NAMALWA (cell line): ENCODE results near the gene CFAP92.

ENCODE experiments used
- DNase-seq: peaks from one replicate; pipeline ENCODE4 v3.0.0-alpha.2; 2015; ENCODE audit warnings: low spot score

Gene CFAP92

DNA sequence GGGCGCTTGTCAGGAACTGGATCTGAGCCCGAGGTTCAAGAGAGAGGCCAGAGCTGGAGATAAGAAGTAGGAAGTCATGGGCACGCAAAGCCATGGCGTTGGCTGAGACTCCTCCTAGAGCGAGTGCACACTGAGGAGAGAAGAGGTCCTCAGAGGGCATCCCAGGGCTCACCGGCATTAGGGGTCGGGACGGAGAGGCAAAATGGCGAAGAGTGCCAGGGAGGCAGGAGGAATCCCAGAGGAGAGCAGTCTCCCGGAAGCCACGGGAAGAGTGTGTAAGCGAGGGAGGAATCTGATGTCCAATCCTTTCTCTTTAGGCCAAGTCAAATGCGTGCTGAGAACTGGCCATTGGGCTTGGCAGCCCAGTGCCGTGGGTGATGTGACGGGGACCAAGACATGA is 31.2 kb upstream of the CFAP92 start:
- no peak for DNase-seq

DNA sequence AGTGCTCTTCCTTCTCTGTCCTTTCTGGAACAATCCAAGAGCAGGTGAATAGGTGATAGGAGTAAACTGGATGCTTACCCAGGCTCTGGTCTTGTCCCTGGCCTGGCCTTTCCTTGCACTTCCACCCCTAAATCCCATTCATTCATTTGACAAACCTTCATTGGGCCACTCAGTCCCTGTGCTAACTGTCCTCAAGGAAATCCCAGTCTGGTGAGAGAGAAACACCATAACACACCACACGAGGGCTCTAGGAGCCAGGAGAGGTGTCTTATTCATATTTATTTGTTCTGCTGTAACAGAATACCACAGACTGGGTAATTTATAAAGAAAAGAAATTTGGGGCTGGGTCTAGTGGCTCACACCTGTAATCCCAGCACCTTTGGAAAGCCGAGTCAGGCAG is 30.0 kb upstream of the CFAP92 start:
- peak; percentile 37 for DNase-seq

DNA sequence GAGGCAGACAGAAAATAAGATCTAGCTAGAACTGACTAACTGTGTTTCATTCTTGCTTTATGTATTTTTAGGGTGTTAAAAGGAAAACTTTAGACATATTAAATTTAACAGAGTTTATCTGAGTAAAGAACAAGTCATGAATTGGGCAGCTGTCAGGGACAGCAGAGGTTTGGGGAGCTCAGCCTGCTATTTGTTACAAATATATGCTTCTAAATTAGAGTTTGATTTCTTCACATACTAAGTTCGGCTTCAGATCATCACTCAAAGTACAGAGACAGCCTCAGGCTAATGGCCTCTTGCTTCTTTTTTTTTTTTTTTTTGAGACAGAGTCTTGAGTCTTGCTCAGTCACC is 29.1 kb upstream of the CFAP92 start:
- DNase-seq, result no peak

DNA sequence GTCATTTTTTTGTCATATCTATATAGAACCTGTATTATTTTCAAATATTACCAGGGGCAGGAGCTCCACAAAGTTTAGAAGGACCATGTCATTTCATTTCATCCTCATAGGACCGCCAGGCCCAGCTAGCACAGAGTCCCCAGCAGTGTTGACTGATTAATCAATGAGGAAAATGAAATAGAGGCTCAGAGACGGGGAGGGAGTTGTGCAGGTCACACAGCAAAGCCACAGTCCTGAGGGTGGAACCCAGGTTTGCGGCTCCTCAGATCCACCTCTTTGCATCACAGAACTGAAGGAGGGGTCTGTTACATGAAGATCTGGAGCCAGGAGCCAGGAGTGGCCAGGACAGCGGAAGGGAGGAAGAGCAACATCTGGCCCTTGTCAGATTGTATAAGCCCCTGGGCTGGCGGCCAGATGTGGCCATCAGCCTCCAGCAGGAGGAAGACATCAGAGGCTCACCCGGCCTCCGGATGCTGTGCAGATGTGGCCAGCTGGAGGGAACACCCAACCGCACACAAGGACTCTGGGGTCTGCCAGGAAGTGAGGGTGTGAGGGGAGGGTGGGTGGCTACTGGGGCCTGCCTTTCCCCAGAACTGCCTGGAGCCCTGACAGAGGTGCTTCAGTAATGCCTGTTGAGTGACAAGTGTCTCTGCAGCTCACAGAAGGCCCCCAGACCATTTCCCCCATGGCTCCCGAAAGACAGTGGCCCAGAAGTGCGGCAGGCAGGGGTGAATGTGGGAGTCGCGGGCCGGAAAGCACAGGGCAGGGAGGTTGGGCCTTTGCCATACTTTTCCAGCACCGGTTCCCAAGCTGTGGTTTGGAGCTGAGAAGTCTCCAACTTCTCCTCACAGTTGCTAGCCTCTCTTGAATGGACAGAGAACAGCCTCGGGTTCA is 28.5 kb upstream of the CFAP92 start:
- DNase-seq, result no peak

DNA sequence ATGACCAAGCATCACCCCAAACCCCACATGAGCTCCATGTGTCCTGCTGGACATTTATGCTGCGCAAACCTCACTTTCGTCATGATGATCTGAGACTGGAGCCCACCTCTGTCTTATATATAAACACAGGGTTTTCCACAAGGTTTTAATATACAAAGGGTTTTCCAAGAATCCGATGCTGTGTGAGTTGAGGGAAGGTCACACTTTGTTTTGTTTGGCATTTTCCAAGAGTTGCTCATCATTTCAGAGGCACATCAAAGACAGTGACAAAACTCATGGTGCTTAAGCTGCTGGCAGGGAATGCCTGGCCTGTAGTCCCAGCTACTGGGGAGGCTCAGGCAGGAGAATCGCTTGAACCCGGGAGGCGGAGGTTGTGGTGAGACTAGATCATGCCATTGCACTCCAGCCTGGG is 27.3 kb upstream of the CFAP92 start:
- DNase-seq, result no peak

DNA sequence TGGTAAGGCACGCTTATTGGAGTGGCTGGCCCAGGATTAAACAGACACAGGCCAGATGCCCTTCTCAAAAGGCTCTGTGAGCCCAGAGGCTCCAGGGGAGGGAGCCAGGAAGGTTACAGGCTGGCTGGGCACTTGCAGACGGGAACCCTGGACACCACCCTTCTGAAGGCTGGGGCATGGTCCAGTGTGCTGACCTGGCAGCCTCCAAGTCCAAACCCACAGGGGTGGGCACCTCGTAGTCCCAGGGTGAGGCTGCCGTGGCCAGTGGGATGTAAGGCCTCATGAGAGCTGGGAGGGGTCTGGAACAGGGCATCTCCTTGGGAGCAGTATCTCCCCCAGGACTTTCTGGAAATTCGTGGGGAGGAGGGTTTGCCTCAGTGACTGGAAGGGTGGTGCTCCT is 26.8 kb upstream of the CFAP92 start:
- no peak for DNase-seq

DNA sequence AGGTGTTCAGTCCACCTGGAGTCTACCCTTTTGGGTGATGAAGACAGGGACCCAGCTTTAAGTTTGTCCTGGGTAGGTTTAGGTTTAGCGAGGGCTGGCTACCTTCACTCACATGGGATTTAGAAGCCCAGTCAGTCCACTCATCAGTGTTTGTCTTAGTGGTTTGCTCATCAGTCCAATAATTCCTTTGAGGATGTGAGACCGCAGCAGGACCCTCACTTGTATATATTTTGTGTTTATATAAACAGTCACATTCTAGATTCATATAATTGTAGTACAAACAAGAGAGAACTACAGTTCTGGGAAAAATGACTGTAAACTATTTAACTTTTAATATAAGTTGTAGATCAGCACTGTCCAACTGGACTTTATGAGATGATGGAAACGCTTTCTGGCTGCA is 25.4 kb upstream of the CFAP92 start:
- no peak for DNase-seq

DNA sequence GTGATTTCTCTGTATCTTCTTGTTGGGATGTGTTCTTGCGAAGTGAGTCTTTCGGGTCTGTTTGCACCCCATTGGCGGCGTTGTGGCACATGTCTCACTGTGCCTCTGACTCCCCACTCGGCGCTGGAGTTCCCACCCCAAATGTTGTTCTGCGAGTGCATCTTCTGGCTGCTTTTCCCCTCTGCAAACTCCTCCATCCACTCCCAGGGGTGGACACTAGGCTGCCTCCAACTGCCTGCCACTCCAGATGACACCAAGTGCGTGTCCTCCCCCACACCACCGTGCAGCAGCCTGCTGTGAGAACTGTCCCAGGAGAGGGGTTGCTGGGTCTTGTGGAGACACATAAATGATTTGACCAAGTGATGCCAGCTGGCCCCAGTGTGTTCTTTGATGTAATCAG is 24.9 kb upstream of the CFAP92 start:
- no peak for DNase-seq

DNA sequence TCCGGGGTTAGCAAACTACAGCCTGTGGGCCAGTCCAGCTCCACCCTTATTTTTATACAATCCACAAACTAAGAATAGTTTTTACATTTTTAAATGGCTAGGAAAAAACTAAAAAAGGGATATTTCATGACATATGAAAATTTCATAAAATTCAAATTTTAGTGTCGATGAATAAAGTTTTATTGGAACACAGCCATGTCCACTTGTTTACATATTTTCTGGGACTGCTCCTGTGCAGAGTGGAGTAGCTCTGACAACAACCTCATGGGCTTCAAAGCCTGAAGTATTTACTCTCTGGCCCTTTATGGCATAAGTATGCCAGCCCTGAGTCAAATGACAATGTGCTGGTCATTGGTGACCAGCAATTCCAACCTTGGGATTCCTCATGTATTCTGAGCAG is 24.4 kb upstream of the CFAP92 start:
- no peak for DNase-seq

DNA sequence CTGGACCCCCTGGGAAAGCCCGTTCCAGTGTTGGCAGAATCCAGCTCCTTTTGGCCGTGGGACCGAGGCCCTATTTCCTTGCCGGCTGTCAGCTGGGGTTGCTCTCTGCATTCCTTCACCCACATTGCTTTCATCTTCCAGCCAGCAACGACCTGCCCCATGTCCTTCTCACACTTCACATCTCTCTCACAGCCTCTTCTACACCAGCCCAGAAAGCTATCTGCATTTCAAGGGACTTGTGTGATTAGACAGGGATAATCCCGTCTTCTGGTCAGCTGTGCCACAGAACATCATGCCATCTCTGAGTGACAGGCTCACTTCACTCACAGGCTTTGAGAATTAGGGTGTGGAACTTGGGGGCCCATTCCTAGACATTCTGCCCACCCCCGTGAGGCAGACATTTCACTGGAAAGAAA is 23.6 kb upstream of the CFAP92 start:
- no peak for DNase-seq

DNA sequence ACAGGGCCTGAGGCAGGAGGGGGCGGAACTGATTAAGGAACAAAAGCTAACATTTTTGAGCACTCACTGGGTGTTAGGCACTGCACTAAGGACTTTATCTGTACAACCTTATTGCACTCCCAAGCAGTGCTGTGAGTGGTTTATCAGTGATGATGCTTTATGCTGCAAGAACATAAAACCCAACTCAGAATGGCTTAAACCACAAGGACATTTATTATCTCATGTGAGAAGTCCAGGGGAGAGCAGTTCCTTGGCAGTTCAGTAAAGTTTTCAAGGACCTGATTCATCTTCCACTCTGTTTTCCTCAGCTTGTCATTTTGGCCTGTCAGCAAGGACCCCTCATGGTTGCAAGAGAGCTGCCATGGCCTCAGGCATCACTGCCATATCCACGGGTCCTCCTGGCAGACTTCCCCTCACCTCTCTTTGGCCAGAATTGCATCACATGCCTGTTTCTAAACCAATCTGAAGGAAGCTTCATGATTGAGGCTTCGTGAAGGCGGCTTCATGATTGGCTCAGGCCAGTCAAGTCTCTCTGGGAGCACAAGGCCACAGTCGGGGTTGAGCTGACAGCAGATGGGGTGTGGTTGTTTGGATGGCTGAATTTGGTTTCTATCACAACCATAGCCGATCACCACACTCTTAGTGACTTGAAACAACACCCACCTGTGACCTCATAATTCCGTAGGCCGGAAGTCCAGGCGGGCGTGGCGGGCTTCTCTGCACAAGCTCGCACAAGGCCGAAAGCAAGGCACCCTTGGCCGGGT is 23.0 kb upstream of the CFAP92 start:
- peak; percentile 16 for DNase-seq

DNA sequence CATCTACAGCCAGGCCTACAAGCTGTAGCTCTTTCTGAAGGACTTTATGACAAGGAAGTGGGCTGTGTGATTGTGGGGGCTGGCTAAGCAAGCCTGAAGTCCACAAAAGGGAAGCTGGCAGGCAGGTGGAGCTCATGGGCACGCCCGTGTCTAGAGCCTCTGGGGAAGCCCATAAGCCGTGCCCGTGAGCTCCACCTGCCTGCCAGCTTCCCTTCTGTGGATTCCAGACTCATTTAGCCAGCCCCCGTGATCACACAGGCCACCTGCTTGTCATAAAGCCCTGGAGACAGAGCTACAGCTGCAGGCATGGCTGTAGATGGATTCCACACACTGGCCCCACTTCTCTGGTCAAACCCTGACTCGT is 22.5 kb upstream of the CFAP92 start:
- peak; percentile 85 for DNase-seq

DNA sequence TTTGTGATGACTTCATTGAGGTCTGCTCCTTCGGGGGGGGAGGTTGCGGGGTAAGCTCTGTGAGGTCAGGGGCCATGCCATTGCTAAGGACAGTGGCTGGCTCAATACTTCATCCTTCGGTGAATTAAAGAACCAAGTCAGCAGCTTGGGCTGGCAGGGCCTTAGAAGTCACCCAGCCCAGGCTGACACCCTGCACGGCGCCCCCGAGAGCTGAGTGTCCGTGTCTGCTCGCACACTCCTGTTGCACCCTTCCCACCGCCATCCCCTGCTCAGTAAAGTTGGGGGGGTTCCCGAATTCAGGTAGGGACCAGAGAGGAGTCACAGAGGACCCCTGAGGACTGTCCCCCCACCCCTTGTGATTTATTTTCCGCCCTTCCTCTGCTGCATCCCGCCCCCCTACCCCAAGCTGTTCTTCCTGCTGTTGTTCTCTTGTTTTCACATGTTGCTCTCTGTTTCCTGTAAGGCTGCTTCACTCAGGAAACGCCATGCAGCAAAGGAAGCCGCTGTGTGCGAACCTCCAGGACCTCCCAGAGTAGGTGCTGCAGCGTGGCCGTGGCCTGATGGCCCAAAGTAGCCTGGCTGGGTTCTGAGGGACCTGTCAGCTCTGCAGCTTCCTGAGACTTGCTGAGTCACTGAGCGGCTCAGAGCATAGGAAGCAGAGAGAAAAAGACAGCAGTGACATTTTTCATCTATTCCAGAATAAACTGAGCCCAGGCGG is 21.7 kb upstream of the CFAP92 start:
- DNase-seq, result no peak

DNA sequence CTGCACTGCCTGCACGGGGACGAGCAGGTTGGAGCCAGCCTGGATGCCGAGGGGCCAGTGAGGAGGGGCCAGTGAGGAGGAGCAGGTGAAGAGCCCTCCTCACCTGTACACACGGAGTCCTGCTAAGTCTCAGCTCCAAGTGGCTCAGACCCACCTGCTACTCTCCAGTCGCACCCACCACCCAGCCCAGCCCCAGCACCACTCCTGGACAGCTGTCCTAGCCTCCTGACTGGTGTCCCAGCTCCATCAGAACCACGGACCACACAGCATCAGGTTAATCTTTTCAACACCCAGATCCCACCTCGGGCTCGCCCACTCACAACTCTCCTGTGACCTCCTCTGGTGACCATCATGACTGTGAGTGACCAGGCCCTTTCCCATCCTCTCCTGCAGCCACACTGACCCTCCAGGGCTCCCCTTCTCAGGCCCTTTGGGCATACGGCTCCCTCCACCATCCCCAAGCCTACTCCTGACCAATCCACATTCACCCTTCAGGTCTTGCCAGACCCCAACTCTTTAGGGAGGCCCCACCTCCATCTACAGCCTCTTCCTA is 21.0 kb upstream of the CFAP92 start:
- no peak for DNase-seq

DNA sequence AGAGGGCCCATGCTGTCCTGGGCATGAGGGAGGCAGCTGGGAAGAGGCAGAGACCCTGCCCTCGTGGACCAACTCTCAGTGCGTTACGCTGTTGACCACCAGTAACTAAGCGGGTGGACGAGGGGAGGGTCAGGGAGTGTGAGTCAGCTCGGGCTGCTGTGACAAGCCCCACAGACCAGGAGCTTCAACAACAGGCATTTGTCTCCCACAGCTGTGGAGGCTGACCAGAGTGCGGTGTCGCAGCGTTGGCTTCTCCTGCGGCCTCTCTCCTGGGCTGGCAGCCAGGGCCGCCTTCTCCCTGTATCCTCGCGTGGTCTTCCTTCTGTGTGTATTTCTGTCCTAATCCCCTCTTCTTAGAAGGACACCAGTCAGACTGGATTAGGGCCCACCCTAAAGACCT is 20.3 kb upstream of the CFAP92 start:
- DNase-seq, result no peak

DNA sequence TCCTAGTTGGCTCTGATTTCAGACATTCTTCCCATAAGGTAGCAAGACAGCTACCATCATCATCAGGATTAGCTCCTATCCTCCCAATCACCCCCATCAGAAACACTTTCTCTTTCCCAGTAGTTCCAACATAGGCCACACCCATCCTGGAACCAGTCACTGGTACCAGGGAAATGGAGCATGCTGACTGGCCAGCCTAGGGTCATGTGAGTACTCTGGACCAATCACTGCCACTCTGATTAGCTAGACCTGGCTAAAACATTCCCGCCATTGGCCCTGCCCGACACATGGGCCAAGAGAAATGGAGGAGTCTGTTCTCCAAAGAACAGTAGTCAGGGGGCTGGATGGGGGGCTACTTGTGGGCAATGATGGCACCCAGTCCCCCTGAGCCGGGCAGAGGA is 19.6 kb upstream of the CFAP92 start:
- peak; percentile 73 for DNase-seq

DNA sequence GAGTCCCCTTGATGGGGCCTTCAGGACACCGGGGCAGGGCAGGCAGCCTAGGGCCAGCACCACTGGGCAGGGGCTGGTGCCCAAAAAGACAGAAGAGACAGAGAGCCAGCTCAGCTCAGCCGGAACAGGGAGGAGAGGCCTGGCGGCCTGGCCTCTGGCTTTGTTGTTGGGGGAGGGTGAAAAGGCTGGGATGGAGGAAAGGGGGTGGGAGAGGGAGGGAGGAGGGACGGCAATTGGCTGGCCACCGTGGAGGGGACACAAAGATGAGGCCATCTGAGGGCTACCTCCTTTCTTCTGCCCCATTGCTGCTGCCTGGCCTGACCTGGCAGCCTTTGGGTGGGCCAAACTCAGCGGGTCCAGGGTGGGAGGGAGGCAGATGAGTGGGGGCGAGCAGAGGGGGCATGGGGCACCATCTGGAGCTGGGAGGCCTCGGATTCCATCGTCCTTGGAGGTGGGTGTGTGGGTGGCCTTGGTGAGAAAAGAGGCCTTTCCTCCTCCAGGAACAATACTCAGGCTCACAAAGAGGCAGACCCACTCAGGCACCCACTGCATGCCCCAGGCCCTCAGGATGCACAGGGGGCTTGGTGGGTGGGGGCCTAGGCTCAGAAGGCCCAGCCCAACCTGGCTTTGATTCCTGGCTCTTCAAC is 16.6 kb upstream of the CFAP92 start:
- DNase-seq, result no peak

DNA sequence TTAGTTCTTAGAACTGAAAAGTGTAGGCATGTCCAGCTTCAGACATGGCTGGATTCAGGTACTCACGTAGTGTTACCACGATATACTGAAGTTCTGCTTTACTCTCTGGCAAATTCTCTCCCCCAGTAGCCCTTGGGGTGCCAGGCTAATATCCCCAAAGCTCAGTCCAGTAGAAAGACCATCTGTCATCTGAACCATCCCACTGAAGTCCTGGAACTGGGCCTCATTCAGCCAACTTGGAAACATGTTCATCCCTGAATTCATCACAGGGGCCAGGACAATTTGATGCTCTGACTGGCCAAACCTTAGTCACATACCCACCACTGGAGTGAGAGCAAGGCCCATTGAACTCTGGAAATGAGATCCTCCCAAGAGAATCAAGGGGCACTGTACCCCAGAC is 15.4 kb upstream of the CFAP92 start:
- no peak for DNase-seq

DNA sequence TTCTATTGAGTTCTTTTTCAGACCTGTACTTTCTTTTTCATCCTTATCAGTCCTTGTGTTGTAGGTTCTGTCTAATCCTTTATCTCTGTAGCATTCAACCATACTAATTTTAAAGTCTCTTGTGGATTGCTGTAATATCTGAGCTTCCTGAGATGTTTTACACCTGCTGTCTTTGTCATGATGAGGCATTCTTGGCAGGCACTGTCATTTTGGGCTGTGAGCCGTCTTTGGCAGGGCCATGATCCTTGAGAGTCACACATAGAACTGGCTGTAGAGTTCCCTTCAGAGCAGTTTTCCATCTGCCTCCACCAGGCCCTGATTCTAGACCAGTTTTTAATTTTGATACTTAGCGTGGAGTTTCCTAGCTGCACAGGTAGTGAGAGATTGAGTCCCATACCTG is 13.9 kb upstream of the CFAP92 start:
- no peak for DNase-seq

DNA sequence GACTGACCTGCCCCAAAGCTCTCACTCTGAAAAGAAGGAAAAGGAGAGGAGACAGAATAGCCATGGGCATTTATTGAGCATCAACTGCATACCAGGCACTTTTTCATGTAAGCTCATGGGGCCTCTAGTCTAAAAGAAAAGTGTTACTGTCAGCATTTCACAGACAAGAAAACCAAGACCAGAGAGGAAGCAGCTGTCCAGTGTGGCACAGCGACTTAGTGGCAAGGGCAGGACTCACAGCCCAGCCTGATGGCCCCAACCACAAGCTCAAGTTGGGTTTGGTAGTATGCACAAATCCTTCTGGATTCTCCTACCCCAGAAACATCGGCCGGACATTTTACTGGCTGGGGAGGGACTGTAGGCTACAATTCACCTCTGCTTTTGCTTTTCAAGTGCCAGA is 13.0 kb upstream of the CFAP92 start:
- no peak for DNase-seq

DNA sequence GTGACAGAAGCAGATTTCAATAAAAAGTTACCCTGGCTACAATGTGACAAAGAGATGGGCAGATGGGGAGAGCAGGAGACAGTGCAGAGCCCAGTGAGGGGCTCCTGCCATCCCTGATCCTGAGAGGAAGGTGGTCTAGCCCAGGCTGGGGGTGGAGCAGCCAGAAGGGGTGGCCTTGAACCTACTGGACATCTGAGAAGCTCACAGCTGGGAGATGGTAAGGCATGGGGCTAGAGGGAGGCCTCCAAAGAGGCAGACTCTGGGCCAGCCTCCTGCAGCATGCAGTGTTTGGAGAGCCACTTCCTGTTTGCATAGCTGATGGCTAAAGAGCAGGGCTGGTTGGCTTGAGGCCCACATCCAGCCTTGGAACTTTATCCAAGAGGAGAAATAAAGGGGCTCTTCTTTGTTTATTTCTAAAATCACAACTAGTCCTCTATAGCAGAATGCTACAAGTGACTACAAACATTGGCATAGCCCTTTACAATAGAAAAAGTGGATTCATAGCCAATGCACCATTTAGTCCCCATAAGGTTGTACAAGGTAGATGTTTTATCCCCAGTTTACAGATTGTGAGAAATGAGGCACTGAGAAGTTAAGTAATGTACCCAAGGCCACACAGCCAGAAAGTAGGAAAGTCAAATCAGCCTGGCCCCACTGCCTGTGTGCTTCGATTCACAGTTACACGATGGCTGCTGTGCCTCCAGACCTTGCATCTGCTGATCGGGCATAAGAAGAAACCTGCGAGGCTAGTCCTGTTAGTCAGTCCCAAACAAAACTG is 11.8 kb upstream of the CFAP92 start:
- DNase-seq, result no peak
